ENCODE measurements around the gene TBPL2. TPM values are rescaled to one million over a fixed set of nuclear protein-coding genes. Genes with fewer than 3 reads are reported as not detected.

The TBPL2 gene
- total RNA-seq, 1 experiment from 2014 or later: not detected

DNA sequence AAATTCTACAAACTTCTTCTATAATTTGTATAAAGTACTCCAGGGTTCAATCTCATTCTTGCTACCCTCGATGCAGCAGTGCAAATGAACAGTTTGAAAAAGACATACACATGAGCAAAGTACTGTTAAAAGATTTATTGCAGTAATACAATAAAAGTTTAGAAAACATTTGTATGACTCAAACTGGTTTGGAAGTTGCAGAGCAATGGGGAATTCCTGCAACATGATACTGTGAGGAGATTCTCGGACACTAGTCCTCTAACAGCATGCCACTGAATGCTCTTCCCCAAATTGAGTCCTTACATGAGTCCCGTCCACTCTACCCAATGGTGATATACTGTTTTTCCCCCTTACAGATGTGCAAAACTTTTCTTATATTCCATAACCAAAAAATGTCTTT lies 74.1 kb downstream of the TBPL2 start:
- H3K27me3 ChIP-seq (replicated peaks; ENCODE audit: insufficient read depth, low read depth, low read length, poor library complexity): no peaks in the 10 kb centered on the region
- TF ChIP-seq CTCF (conservative IDR thresholded peaks at IDR 0.05; ENCODE audit: low read depth, low read length): no peak
- no peak for TF ChIP-seq EZH2 (IDR thresholded peaks at IDR 0.05; ENCODE audit: borderline replicate concordance, low read depth, low read length, poor library complexity, severe bottlenecking)
- no peak overlapping the region for H3K27ac ChIP-seq (ENCODE audit: low read depth, low read length, poor library complexity, severe bottlenecking)
- no peaks in the 10 kb centered on the region for H3K9me3 ChIP-seq (ENCODE audit: low read depth, low read length, poor library complexity, severe bottlenecking)
- CTCF ChIA-PET: no interaction called here
- DNase-seq (ENCODE audit: low spot score): no peak
- BruUV-seq (replicated peaks): no TSS peak
- no peak overlapping the region for H3K4me3 ChIP-seq (ENCODE audit: low read depth, low read length, poor library complexity, severe bottlenecking)
- POLR2A ChIA-PET (ENCODE audit: low non-redundant PET): no interaction called here
- intact Hi-C loops (cut with micrococcal nuclease; ENCODE audit: unreplicated experiment): no loop called here
- H3K36me3 ChIP-seq (ENCODE audit: insufficient read depth, low read length, poor library complexity, severe bottlenecking): peaks cover 2% of the 10 kb centered on the region
- H3K4me1 ChIP-seq (ENCODE audit: insufficient read depth, low read length, poor library complexity, severe bottlenecking): no peaks in the 10 kb centered on the region

Other genes with a start within 250 kb of the TBPL2 start
- 143 and 144 TPM in 2 replicates for gene DLGAP5, start 249.0 kb downstream of the TBPL2 start, total RNA-seq (2021)
- gene FBXO34, start 169.2 kb downstream of the TBPL2 start, total RNA-seq (2021): 20.9 and 21.4 TPM in 2 replicates
- 10.4 and 10.9 TPM in 2 replicates for gene ATG14, start 28.8 kb downstream of the TBPL2 start, total RNA-seq (2021)
- gene KTN1, start 139.6 kb upstream of the TBPL2 start, total RNA-seq (2021): 170 and 199 TPM in 2 replicates

Measured in A673 (cell line).